GM21526 (cell line): Measurements from ENCODE around the gene YY1AP1.
"Not testable (repeated sequence)": the region's sequence is repeated elsewhere in the genome, so short reads cannot be mapped to it uniquely, and the experiment has no call there.

ENCODE experiments used
- ATAC-seq: cut with Tn5 transposase; IDR thresholded peaks from one replicate; pipeline ENCODE4 v1.9.1; 2021; ENCODE audit warnings: moderate library complexity; ENCODE audit not compliant: unreplicated experiment, low FRiP score

YY1AP1 gene

DNA sequence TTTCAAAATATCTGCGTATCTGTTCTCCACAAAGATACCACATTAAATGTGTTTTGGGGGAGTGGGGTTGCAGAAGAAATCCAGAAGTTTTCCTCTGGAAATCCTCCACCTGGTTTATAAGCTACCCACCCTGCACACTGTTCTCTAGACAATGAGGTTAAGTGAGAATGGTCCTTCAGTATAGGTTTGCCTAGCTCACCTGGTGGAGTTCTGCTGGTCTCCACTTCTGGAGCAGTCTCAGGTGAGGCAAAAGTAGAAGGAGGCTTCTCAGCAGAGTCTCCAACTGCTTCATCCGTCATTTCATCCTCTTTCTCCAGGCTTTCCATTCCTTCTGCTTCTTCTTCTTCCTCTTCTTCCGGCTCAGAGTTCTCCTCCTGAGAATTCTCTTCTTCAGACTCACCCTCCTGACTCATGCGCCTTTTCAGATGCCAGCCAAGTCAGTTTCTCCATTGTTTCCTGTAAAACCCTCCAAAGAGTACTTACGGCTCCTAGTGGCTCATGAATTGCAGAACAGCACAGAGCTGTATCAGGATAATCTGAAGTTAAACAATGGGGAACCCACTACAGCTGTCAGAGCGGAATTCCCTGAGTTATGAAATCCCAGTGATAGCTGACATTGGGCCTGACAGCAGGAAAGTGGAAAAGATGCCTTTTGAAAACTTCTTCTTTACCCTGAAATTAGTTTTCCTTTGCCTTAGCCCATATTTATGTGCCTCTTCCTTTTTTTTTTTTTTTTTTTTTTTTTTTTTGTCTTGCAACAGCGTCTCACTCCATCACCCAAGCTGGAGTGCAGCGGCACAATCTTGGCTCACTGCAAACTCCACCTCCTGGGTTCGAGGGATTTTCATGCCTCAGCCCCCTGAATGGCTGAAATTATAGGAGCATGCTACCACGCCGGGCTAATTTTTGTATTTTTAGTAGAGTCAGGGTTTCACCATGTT, 40.1 kb downstream of the YY1AP1 start:
- no peak for ATAC-seq

DNA sequence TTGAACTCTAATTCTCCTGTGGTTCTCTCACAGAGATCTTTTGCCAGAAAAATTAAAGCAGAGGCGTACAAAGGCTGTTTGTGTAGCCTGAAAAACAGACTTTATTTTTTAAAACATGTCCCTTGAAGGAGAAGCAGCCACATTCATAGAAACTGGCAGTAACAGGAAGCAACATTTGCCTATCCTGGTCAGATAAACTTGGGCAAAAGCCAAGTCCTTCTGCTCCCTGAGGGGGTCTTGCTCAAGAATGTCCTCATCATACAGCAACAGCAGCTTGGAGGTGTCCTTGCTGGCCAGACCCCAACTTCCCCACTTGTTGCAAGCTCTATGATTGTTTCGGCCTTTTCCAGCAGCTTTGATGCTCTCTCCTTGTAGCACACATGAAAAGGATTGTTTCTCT, 42.3 kb downstream of the YY1AP1 start:
- no peak for ATAC-seq

DNA sequence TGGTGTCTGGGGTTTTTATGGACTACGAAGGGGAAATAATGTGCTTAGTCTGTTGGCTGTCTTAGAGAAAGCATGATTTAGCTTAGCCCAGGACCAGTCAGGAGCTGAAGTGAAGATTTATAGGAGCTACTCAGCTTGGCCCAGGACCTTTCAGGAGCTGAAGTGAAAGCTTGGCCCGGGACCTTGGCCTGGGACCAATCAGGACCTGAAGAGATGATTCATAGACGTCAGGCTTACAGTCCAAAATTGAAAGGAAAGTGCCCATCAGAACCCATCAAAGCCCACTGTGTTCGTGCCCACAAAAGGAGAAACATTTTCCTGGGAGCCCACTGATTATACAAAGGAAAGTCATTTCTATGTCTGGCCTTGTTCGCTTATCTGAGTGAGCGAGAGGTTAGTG, 42.9 kb downstream of the YY1AP1 start:
- ATAC-seq = no peak

DNA sequence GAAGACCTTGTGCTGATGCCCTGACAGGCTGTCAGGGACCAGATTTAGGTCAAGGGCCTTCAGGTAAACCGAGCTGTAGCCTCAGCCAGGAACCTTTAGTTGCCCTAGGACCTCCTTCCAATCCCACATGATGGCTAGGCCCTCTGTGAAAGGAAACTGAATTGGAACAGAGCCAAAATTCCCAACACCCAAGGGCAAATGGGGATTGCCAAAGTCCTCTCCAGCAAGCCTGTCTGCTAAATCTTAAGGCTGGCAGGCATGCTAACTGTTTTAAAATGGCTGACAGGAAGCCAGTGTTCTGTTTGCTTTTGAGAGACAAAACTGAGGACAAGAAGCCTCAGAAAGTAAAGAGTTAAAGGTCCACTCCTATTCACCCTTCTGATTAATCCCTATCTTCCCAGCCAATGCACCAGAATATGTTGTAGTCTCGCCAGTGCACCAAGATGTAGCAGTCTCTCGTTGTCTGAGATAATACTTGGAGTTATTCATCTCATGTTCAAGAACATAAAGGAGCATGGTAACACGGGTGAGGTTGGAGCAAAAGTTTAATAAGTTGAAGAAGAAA, 43.5 kb downstream of the YY1AP1 start:
- ATAC-seq = no peak

DNA sequence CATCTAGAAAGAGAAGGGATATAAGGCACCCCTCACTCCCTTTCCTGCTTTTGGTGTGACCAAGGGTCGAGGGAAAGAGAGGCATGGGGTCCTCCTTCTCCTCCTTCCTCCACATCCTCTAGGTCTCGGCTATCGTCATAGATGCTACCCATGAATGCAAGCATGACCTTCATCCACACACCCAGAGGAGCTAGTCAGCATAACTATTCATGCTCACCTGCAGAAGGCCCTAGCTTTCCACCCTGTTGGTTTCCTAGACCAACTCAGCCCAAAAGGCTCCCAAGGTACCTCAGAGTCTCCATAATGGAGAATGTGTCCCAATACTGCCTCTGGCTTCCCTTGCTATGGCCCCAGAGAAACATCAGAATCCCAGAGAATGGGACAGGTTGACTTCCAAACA, 45.3 kb downstream of the YY1AP1 start:
- no peak for ATAC-seq

DNA sequence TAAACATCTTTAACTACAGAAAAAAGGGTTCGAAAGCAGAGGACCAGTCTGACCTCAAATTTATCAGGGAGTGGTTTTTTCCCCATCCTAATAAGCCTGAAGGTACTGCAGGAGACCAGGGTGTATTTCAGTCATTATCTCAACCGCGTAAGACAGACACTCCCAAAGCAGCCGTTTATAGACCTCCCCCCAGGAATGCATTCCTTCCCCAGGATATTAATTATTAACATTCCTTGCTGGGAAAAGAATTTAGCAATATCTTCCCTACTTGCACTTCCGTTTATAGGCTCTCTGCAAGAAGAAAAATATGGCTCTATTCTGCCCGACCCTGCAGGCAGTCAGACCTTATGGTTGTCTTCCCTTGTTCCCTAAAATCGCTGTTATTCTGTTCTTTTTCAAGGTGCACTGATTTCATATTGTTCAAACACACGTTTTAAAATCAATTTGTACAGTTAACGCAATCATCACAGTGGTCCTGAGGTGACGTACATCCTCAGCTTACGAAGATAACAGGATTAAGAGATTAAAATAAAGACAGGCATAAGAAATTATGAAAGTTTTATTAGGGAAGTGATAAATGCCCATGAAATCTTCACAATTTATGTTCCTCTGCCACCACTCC, 45.9 kb downstream of the YY1AP1 start:
- not testable (repeated sequence) for ATAC-seq

DNA sequence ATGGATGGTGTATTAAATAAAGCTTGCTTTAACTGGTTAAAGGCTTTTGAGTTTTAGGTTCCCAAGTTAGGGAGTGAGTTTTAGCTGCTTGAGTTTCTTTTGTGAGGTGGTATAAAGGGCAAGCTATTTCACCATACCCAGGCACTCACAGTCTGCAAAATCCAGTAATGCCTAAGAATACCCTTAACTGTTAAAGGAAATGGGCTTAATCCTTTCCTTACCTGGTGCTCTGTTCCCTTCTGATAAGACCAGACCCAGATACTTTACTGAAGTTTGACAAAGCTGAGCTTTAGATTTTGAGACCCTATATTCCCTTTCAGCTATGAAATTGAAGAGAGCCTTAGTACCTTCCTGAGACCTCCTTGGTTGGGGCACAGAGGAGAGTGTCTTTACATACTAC, 48.2 kb downstream of the YY1AP1 start:
- no peak for ATAC-seq

DNA sequence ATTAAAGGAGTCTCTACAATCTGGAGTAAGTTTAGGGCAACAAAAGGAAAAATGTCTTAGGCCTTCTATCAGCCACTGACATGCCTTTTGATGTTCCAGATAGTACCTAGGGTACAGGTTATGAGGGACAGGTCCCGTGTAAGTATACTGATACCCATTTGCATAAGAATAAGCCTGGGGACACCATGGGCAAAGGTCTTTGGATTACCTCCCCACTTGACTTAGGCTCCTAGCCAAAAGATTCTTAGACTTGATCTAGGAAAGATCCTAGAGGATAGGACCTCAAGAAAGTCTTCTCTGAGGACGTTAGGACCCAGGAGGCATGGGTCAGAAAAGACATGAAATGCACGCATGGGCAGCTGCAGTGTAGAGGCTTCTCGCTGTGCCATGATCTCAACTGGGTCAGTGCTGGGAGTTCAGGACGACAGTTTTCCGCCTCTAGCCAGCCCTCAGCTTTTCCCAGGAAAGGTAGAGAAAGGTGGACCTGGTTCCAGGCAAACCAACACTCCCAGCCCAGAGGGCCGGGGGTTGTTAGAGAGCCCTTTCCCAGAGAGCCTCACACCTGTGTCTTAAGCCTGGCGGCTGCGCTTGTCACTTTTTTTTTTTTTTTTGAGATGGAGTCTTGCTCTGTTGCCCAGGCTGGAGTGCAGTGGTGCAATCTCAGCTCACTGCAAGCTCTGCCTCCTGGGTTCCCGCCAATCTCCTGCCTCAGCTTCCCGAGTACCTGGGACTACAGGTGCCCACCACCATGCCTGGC, 52.0 kb downstream of the YY1AP1 start:
- no peak for ATAC-seq

DNA sequence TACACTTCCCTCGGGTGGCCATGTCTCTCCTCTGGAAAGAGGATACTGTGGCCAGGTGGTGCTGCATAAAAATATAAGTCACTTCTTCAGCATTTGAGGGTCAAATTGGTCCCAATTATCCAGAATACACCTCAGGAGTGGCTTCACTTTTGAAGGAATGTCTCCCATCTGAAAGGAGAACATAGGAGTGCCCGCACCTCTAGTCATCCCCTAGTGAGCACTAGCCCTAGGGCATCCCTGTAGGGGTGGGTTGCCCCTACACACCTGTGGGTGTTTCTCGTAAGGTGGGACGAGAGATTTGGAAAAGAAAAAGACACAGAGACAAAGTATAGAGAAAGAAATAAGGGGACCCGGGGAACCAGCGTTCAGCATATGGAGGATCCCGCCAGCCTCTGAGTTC, 62.1 kb downstream of the YY1AP1 start:
- ATAC-seq = not testable (repeated sequence)

DNA sequence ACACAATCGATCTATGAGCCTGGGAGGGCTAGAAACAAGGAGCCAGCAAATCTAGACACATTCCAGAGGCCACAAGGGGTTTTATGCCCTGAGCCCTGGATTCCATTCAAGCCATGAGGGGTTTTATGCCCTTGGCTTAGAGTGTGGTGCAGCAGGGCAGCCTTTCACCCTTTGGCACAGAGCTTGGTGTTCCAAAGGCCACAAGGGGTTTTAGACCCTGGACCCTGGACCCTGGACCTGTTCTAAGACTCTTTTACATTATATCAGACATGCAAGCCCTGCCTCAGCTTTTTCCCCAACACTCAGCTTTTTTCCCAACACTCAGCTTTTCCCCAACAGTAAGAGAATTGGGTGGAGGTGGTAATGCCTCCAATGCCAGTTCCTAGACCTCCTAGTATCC, 65.2 kb downstream of the YY1AP1 start:
- ATAC-seq = no peak

DNA sequence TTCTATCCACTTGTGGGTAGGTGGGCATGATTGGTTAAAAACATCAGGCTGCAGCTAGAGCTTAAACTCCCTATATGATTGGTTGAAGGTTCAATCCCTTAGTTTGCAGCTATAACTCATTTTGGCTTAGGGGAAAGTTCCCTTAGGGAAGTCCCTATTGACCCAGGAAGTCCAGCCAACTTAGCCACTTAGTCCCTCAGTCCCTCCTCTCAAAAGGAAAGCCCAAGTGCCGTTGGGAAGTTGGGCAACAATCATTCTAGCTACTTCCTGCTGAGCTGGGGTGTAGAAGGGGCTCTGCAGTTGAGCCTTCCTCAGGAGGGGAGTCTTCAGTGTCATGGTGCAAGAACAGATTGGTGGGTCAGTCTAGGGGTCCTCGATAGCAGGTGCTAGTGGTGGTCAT, 66.4 kb downstream of the YY1AP1 start:
- no peak for ATAC-seq

DNA sequence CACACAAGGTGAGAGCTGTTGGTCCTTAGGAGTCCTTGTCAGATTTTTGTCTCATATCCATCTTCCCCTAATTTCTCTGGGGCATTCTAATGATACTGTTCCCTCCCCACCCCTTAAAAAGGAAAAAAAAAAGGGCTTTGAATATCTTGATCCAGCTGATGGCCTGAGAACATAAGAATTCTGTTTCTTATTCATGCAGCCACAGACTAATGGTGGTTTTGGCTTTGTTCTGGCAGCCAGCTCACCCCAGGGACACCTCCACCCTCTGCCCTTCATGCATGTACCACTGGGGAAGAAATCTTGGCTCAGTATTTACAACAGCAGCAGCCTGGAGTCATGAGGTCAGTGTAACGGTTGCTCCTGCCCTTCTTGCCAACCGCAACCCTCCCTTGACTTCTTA, 75.3 kb downstream of the YY1AP1 start:
- ATAC-seq = not testable (repeated sequence)

DNA sequence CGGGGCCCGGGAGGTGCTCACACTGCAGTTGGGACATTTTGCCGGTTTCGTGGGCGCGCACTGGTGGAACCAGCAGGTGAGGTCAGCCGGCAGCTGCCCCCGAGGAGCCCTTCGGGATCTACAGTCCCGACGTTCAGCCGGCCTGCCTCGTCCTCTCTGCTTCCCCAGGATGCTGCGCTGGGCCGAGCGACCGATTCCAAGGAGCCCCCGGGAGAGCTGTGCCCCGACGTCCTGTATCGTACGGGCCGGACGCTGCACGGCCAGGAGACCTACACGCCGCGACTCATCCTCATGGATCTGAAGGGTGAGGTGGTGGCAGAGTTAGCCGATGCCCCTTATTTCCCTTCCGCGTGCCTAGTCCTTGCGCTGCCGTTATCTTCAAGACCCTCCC, 78.3 kb downstream of the YY1AP1 start:
- not testable (repeated sequence) for ATAC-seq

DNA sequence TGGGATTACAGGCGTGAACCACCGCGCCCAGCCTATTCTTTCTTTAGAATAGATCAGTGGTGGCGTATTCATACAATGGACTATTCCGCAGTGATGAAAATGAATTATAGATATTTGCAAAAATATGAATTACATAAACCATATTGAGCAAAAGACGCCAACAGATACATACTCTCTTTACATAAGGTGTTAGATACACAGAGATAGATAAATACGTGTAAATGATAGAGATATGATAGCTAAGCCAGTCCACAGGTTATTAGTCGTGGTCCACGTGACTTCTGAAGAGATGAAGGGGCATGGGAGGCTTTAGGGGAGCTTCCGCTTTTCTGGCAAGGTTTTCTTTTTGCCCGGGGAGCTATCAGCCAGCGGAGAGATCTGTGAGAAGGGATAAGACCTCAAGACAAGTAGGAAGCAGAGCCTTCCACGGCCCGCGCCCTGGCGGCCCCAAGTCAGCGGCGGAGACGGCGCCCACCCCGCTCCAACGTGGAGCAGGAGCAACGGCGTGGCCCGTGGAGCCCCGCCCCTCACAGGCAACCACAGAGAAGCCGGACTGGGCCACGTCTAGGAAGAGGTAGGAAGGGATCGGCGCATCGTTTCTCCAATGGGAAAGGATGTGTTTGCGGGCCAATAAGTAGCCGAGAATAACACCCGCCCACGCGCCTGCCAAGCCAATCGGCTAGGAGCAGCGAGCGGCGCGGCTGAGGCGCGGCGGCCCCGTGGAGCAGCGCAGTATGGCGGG, 78.9 kb downstream of the YY1AP1 start, which contains the start of gene MSTO1:
Gene MSTO1 (plus strand): TSS at position 704 of the 742 bp plus-strand sequence. CDS start 31 bp downstream, at position 735.
- ATAC-seq = peak; percentile 89
